Fibroblast of skin of back (primary cell): ENCODE measurements around the gene TBC1D17. TPM values are rescaled to one million over a fixed set of nuclear protein-coding genes. Genes with fewer than 3 reads are reported as not detected.
A peak's percentile ranks its signal among the peaks of the same experiment; 100 is the strongest.

Source experiments
- DNase-seq: peaks from one replicate; pipeline ENCODE4 v3.0.0-alpha.2; 2013
- polyA plus RNA-seq, 2 experiments: library from polyadenylated mRNA; unstranded; fragments of 120-200 nt; gene quantifications; one replicate each; pipeline ENCODE4 v1.2.1, GENCODE V29; 2013; ENCODE audit not compliant: insufficient read length in 2 of 2

The TBC1D17 gene
- polyA plus RNA-seq (2013, experiment 1 of 2; ENCODE audit: insufficient read length), result 35.3 TPM
- polyA plus RNA-seq (2013, experiment 2 of 2; ENCODE audit: insufficient read length), result 35.9 TPM

DNA sequence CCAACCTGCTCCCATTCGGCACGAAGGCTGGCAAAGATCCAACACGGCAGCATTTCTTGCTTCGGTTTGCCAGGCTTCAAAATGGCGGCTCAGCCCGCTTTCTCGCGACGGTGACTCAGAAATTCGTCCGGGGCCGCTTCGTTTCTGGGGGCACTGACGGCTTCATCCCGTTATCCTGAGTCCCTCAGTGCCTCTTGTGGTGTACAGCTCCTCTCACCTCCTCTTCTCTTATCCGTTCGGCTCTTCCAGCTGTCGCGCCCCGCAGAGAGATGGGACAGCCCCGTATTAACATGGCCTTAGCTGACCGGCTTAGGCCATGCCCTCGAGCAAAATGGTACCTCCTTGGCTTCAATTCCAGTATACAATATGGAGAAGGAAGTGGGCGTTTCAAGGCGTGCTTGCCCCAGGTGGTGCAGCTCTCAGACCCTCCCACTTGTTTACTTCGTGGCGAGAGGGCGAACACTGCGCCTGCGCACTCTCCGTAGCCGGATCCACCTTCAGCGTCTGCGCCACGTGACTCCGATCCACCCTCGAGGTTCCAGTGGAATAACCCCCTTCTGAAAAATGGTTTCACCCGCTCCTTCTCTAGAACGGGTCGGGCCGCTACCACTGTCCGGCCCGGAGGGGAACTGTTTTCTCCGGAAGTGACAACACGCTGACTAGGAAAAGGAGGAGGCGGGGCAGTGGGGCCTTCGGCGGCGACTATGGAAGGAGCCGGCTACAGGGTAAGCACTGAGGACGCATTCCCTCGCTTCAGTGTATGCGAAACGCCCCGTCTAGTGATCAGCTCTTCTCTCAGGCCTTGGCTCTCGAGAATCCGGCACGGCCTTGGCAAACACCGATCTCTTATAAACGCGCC, at the start of gene TBC1D17, which contains the start of gene AKT1S1:
TBC1D17 (plus strand) TSS at position 683 of the 859 bp plus-strand sequence; CDS start at position 705, 22 bp downstream.
AKT1S1 (minus strand) TSS at position 336 of the 859 bp plus-strand sequence. CDS start 4,060 bp downstream, outside the sequence.
- peak; percentile 100 for DNase-seq

DNA sequence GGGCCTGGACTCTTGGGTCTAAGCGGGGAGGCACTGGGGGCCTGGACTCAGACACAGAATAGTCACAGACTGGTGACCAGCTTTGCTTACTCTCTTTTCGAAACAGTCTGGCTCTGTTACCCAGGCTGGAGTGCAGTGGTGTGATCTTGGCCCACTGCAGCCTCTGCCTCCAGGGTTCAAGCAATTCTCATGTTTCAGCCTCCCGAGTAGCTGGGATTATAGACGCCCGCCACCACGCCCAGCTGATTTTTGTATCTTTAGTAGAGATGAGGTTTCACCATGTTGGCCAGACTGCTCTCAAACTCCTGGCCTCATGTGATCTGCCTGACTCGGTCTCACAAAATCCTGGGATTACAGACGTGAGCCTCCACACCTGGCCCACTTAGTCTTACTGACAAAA, 48.3 kb upstream of the TBC1D17 start:
- no peak for DNase-seq

DNA sequence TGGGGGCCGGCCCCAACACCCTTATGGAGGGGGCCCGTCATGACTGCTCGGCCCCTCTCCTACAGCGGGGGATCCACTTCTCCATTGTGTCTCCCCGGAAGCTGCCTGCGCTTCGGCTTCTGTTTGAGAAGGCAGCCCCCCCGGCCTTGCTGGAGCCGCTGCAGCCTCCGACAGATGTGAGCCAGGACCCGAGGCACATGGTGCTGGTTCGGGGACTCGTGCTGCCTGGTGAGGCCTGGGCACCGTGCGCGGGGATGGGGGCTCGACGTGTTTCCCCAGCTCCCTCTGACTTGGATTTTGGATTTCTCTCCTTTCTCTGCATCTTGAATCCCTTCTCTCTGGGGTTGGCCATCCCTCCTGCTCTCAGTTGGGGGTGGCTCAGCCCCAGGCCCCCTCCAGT, 47.8 kb upstream of the TBC1D17 start:
- DNase-seq, result no peak

DNA sequence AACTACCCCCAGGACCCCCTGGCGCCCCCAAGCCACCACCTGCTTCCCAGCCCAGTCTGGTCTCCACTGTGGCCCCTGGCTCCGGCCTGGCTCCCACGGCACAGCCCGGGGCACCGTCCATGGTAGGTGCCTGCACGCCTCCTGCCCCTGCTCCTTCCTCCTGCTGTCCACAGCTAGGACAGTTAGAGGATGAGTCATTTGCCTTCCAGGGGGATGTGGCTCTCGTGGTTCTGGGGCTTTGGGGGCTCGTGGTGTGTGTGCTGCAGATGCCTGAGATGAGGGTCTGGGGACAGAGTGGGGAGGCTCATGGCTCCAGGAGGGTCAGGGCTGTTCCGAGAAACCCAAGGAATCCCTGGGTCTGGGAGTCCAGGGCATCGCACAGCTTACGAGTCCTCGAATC, 46.7 kb upstream of the TBC1D17 start:
- no peak for DNase-seq

DNA sequence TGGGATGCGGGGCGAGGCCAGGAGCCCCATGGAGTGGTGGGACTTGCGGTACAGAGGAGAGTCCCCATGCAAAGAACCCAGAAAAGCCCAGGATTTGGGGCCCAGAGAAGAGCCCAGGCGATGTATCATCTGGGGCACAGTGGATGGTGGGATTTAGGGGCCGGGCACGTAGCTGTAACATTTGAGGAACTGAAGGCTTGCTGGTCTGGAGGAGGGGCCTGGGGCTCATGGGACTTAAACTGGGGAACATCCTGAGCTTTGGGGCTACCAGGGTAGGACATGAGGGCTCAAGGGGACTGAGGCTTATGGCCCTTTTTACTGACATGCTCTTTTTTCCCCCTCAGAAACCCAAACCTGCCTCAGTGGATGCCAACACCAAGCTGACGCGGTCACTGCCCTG, 45.9 kb upstream of the TBC1D17 start:
- no peak for DNase-seq

DNA sequence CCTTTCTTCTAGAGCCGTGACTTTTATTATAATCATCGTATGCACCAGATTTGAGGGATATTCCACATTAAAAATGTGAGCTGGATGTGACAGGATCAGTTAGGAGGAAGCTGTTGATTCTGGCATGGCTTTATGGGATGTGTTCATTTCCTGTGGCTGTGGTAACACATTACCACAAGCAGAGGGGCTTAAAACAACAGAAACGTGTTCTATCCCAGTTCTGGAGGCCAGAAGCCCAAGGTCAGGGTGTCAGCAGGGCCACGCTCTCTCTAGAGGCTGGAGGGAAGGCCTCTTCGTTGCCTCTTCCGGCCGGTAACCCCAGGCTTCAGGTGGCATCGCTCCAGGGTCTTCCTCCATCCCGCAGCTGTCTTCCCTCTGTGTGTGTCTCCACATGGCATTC, 44.9 kb upstream of the TBC1D17 start:
- DNase-seq, result peak; percentile 37

DNA sequence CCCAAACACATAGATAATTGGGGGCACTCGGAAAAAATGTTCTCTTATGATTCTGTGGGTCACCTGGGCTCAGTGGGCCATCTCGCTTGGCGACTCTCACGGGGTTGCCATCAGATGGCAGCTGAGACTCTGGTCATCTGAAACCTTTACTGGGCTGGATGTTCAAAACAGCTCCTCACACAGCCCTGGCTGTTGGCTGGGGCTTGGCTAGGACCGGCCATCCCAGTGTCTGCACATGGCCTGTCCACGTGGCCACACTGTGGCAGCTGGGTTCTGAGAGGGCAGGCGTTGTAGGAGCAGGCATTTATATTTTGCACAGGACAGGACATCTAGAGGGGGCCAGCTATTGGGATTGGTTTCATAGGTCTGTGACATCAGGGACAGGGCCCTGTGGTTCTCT, 43.9 kb upstream of the TBC1D17 start:
- no peak for DNase-seq

DNA sequence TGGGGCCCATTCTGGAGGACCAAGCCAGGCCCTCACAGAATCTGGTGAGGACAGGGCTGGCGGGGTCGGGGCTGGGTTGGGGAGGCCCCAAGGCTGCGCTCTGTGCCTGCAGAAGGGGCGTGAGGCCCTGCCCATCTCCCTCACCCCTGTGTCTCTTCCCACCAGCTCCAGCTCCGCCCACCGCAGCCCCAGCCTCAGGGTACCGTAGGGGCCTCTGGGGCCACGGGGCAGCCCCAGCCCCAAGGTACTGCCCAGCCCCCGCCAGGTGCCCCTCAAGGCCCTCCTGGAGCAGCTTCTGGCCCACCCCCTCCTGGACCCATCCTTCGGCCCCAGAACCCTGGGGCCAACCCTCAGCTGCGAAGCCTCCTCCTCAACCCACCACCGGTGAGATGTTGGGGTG, 41.9 kb upstream of the TBC1D17 start:
- no peak for DNase-seq

DNA sequence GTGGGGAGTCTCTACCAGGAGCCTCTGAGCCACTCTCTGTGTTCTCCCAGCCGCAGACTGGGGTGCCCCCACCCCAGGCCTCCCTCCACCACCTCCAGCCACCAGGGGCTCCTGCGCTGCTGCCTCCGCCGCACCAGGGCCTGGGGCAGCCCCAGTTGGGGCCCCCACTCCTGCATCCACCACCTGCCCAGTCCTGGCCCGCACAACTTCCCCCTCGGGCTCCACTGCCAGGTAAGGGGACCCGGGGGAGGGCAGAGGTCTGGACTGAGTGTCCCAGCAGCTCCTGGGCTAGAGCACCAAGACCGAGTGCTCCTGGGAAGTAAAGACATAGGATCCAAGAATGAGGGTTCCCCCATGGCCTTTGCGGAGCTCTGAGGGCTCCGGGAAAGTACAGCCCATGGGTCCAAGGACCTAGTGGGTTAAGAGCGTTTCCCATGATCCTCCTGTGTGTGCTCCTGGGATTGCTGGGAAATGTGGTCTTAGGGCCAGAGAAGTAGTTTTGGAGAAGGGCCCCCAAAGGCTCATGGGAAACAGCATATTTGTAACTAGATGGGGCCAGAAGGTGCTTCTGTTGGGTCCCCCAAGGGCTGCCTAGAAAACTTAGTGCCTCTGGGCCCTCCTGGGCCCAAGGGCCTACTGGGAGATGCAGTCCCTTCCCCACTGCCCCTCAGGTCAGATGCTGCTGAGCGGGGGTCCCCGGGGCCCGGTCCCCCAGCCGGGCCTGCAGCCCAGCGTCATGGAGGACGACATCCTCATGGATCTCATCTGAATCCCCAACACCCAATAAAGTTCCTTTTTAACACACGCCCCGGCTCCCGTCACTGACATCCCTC, 41.1 kb upstream of the TBC1D17 start:
- DNase-seq, result no peak

DNA sequence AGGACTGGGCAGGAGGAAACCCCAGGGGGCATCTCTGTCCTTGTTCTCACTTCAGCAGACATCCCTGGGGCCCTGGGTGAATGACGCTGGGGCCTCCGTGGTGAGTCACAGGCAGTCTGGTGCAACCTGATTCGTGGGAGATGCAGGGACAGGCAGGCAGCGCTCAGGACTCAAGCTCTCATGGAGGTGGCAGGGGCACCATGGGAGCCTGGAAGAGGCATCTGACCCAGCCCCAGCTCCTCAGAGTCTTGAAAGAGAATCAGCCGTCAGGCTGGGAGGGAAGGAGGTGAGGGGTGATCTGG, 40.5 kb upstream of the TBC1D17 start:
- DNase-seq, result peak; percentile 40

DNA sequence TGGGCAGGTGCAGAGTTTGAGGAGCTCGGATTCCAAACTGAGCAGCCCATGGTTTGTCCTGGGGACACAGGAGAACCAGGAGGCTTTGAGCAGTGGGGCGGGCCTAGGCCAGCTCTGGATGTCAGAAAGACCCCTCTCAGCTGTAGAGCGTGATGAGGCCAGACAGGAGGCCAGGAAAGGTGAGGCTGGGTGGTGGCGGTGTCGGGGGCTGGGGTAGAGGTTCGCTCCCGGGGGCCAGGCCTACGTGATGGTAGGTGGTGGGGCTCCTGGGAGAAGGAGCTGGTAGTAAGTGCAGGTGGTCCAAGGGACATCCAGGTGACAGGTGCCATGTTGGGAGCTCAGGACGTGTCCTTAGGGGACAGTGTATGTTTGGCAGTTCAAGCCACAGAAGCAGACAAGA, 40.1 kb upstream of the TBC1D17 start:
- DNase-seq, result no peak

DNA sequence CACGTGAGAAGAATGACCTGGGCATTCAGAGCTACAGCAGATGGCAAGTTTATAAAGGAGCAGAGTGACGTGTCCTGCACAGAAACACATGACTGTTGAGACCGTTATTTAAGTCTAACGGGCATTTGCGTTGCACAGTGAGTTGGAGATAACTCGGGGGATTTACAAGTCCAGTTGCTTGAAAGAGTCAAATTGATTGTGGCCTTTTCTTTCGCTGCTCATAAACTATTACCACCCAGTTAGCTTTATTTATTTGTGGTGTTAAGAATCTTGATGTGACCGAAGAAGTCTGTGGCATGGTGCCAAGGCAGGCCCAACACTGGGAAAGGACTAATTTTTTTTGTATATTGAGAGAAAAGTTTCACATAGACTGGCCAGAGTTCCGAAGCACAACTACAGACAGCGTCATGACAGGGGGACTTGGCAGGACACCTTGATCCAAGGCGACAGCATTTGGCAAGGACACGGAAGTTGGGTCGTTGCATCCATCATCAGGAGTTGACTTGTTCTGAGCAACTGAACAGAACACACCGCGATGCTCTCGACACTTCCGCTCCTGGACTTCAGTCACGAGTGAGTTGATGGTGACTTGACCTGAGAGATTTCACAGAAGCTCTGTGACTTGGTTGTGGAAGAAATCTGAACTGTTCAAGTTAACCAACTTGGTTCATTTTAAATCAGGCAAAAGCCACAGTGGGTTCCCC, 38.5 kb upstream of the TBC1D17 start:
- DNase-seq, result no peak

DNA sequence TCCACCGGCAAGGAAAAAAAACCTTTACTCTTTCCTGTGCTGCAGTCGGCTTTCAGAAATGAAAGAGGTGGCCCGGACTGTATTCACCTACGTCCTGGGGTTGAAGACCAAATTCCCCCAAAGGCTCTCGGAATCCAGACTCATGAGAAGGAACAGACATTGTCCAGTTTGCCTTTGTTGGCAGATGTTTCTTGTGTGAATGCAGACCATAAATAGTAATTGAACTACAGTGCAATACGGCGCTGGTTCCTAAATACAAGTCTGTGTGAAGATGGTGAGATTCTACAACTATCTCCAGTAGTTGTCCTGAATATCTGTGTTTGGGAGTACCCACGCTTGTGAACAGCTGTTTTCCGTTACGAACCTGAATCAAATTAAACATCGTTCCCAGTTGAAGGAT, 37.8 kb upstream of the TBC1D17 start:
- DNase-seq, result no peak

DNA sequence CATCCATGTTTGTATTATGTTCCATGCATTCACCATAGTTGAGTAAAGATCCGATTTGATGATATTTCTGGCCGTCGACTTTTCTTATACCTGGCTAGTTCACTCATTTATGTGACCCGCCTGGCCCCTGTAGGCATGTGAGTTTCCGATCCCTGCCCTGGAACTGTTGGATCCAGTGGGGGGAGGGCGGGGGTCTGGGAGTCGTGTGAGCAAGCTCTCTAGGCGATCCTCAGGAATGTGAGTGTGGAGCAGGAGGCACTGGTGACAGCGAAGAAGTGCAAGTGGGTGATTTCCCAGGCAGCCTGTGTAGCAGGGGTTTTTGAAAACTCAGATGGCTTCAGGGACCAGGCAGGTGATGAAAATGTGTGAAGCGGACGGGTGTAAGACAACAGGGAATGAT, 37.2 kb upstream of the TBC1D17 start:
- DNase-seq, result no peak

DNA sequence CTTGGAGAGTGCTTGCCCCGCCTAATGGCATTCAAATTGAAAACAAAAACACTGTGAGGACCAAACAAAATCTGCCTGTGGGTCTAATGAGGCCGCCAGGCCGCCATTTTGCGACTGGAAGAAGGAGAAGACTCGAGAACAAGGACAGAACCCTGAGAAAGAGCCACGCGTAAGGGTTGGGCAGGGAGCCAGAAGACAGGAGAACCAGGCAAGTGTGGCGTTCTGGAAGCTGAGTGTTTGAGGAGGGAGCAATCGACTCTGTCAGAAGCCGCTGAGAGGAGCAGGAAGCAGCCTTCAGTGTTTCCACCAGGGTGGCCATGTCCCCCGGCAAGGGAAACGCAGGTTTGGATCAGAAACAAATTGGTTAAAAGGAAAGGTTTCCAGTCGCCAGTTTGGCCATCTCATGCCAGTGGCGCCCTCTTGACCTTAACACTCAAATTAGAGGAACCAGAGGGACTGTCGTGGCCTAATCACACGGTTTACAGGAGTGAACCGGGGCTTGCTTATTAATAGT, 36.7 kb upstream of the TBC1D17 start:
- no peak for DNase-seq

DNA sequence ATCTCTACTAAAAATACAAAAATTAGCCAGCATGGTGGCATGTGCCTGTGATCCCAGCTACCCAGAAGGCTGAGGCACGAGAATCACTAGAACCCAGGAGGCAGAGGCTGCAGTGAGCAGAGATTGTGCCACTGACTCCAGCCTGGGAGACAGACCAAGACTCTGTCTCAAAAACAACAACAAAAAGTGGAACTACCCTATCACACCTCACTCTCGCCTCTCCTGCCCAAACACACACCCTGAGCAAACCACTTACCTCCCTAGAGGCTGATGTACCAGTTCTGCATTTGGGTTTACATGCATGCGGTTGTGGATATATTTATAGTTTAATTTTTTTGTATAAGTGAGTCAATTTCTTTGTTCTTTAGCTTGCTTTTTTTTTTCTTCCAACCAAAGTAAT, 34.2 kb upstream of the TBC1D17 start:
- no peak for DNase-seq

DNA sequence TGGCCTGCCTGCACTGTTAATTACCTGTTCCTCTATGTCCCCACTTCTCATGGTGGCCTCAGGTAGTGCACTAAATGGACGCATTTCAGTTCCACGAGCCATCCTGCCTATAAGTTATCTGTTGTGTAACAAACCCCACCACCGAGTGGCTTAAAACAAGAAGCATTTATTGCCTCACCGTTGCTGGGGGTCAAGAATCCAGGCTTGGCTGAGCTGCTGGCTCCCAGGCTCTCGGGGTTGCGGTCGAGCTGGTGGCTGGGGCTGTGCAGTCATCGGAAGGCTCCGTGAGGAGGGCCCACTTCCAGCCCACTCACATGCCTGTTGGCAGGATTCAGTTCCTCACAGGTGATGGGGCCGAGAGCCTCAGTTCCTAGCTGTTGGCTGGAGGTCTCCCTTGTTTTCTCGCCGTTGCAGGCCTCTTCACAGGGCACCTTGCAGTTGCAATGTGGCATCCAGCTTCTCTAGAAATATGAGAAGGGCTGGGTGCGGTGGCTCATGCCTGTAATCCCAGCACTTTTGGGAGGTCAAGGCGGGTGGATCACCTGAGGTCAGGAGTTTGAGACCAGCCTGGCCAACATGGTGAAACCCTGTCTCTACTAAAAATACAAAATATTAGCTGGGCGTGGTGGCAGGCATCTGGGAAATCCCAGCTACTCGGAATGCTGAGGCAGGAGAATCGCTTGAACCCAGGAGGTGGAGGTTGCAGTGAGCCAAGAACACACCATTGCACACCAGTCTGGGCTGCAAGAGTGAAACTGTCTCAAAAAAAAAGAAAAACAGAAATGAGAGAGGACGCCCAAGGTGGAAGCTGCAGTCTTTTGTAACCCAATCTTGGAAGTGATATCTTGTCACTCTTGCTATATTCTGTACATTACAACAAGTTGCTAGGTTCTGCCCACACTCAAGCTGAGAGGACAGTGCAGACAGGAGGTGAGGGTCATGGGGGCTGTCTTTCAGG, 33.1 kb upstream of the TBC1D17 start:
- no peak for DNase-seq

DNA sequence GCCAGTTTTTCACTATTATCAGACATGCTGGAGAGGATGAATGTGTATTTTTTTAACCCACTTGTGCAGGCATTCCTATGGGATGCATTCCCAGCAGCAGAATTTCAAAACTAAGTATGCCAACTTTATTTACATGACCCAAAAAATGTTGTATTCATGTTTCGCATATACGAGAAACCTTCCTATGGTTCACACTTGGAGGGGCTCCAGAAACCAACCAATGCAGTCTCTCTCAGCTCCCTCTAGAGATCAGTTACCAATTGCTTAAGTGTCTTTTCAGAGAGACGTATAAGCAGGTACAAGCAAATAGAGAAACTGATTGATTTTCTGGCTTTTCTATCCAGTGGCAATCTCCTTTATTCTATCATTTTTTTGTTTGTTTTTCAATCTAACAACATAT, 32.1 kb upstream of the TBC1D17 start:
- peak; percentile 65 for DNase-seq

DNA sequence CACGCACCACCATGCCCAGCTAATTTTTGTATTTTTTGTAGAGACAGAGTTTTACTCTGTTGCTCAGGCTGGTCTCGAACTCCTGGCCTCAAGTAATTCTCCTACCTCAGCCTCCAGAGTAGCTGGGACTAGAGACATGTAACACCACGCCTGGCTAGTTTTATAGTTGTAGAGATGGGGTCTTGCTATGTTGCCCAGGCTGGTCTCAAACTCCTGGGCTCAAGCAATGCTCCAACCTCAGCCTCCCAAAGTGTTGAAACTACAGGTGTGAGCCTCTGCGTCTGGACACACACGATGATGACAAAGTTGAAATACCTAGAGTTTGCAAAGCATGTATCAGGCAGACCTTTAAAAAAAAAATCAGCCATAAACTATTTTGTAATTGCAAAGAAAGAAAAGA, 31.1 kb upstream of the TBC1D17 start:
- no peak for DNase-seq

DNA sequence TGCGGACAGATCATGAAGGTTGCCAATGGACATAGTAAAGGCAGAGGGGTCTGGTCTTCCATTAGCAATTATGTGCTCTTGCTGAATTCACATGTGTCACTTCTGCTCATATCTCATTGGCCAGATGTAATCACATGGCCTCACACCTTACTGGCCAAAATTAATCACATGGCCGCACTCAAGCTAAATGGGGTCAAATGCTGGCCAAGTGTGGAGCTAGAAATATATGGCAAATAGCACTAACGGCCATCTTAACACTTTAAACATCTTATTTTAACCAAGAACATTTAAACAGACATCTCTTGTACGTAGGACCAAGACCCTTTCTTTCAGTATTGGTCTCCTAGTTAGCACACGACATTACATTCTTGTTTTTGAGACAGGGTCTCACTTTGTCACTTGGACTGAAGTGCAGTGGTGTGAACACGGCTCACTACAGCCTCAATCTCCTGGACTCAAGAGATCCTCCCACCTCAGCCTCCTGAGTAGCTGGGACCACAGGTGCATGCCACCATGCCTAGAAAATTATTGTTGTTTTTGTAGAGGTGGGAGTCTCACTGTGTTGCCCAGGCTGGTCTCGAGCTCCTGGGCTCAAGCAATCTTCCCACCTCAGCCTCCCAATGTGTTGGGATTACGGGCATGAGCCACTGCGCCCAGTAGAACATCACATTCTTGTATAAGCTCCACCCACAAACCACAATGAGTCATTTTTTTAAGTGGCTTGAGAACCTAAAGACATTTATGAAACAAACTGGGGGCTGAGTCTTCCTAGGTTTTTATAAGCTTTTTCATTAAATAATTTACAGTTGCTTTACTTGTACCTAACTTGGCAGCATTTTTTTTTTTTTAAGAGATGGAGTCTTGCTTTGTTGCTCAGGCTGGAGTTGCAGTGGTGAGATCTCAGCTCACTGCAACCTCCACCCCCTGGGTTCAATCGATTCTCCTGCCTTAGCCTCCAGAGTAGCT, 29.5 kb upstream of the TBC1D17 start:
- DNase-seq, result peak; percentile 90
